NCI-H1694 treated with DMSO at 0.1 percent for 48 hours (cell line): ENCODE results near the gene TEX13C.
"Not testable (repeated sequence)": the region's sequence is repeated elsewhere in the genome, so short reads cannot be mapped to it uniquely, and the experiment has no call there.

Source experiments
- DNase-seq: peaks from one replicate; lab custom pipeline; 2025; lab: John Stamatoyannopoulos, UW

TEX13C gene

GRCh38 chrX:125319646-125320521 lies at the start of gene TEX13C:
TSS of gene TEX13C (plus strand) at chrX:125319871. CDS start at chrX:125320120, 249 bp downstream.
- no peak for DNase-seq

DNA sequence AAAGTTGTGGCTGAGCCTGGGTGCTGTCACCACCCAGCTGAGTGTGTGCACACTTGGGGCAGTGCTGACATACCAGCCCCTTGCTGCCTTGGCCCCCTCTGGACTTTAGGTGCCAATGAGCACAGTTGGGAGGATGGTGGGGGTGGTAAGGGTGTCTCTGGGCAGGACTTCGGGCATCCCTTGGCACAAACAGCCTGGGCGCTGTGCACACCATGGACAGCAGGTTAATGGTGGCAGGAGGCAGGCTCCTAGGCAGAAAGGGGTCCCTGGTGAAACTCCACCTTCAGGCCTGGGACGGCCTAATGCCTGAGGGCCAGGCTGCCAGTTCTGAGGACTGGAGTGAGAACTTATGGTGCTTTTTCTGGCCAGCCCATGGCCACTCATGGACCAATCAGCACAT lies 32.4 kb upstream of the TEX13C start:
- DNase-seq: no peak

- DNase-seq: no peak
Observed at GRCh38 chrX:125288343-125288742, 31.3 kb upstream of the TEX13C start.

DNA sequence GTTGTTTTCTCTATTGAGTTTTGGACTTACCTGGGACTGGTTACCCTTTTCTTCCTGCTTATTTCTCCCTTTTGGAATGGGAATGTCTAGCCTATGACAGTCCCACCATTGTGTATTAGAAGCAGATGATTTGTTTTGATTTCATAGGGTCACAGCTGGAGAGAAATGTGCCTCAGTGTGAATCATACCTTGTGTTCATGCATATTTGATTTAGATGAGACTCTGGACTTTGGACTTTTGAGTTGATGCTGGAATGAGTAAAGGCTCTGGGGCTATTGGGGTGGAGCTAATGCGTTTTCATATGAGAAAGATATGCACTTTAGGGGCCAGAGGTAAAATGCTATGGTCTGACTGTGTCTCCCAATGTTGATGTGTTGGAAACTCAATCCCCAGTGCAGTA lies 30.5 kb upstream of the TEX13C start:
- no peak for DNase-seq

GRCh38 chrX:125289920-125290319 lies 29.8 kb upstream of the TEX13C start:
- DNase-seq: no peak

DNA sequence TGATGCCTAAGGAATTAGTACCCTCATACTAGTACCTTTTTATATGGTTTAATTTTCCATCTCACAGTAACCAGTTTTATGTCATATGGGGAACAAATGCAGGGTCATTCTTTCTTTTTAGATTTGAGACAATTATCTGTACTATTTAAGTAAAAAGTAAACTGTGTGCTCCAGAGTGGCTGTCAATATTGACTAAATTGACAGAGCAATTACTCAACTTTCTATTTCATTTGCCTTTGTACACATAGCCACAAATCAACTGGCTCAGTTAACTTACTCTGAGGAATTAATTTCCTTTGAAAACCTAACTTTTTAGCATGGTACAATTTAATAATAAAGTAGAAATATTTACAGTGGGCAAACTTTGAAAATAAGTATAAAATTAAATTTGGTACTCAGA lies 28.5 kb upstream of the TEX13C start:
- no peak for DNase-seq

- DNase-seq: no peak
Observed at GRCh38 chrX:125293850-125294780, 25.6 kb upstream of the TEX13C start.

GRCh38 chrX:125295337-125295736 lies 24.3 kb upstream of the TEX13C start:
- DNase-seq: no peak

- no peak for DNase-seq
Observed at GRCh38 chrX:125298871-125299270, 20.8 kb upstream of the TEX13C start.

DNA sequence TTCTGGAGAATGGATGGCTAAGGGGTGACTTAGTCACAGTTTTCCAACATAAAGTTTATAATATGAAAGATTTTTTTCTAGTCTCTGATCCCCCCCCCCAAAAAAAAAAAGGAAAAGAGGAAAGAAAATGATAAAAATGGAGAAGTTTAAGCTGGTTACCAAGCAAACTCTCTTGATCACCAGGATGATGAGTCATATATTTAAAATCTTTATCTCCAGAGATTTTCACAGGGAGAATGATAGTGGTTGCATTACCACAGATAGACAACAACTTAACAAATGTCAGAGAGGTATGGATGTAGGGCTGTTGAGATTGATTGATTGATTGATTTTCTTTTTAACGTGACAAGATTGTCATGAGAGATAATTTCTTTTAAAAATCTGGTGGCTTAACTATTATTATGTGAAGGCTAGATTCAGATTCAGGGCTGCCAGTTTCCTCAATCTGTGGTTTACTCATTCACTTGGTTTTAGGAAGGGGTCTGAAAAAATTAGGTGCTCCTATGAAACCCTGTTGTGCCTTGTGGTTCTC lies 13.3 kb upstream of the TEX13C start:
- no peak for DNase-seq

DNA sequence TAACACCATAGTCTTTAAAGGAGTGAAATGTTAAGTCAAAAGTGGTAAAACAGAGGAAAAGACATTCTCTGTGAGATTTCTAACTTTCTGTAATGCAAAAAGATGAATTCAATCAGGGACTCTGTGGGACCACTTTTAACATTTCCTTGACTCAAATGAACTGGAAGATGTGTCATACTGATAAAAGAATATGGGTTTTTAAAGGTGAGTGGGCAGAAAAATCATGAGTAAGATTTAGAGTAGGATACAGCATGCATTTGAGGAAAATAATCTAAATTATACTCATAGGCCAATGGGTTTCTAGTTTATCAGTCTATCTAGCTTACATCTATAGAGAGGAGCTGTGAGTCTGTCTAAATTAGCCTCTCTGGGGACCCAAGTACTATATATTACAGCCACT lies 11.0 kb upstream of the TEX13C start:
- DNase-seq: no peak

- DNase-seq: not testable (repeated sequence)
Observed at GRCh38 chrX:125319166-125319565, 505 bp upstream of the TEX13C start.

GRCh38 chrX:125322431-125322830 lies 2.8 kb downstream of the TEX13C start:
- DNase-seq: no peak

GRCh38 chrX:125326599-125326998 lies 6.9 kb downstream of the TEX13C start:
- no peak for DNase-seq

GRCh38 chrX:125327891-125328290 lies 8.2 kb downstream of the TEX13C start:
- DNase-seq: no peak

- DNase-seq: no peak
Observed at GRCh38 chrX:125333583-125333982, 13.9 kb downstream of the TEX13C start.

GRCh38 chrX:125340490-125340889 lies 20.8 kb downstream of the TEX13C start:
- DNase-seq: no peak

DNA sequence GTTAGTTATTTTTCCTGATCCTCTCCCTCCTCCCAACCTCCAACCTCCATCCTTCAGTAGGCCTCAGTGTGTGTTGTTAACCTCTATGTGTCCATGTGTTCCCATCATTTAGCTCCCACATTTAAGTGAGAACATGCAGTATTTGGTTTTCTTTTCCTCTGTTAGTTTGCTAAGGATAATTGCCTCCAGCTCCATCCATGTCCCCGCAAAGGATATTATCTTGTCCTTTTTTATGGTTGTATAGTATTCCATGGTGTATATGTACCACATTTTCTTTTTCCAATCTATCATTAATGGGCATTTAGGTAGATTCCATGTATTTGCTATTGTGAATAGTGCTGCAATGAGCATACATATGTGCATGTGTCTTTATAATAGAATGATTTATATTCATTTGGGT lies 54.5 kb downstream of the TEX13C start:
- DNase-seq: no peak
